AG10803 (cell line): Measurements from ENCODE around the gene ZCCHC10.
"Not testable (repeated sequence)": the region's sequence is repeated elsewhere in the genome, so short reads cannot be mapped to it uniquely, and the experiment has no call there.

Experiments
- DNase-seq: peaks from one replicate; pipeline ENCODE4 v3.0.0; 2010; ENCODE audit warnings: low read depth
- H3K4me3 ChIP-seq: 2 replicates; pipeline ENCODE4 v1.5.1; 2011; ENCODE audit warnings: mild to moderate bottlenecking, low read length, control low read depth
- TF ChIP-seq, protein P1 (sequence below): conservative IDR thresholded peaks from 2 replicates; pipeline ENCODE4 v1.5.1; 2011; ENCODE audit warnings: mild to moderate bottlenecking, low read length, control low read depth, inconsistent platforms

ZCCHC10 gene

DNA sequence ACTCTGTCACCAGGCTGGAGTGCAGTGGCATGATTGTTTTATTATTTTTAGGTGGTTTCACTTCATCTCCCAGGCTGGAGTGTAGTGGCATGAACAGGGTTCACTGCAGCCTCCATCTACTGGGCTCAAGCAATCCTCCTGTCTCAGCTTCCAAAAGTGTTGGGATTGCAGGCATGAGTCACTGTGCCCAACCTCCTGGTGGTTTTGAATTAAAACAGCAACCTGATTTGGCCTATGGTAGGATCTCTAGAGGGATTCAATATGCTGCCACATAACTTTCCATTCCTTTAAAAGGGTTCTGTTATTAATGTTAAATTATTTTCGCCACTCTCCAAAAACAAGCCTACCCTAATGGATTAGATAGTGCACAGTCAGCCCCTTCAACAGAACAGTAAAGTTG is 15.6 kb upstream of the ZCCHC10 start:
- TF ChIP-seq, protein P1, sequence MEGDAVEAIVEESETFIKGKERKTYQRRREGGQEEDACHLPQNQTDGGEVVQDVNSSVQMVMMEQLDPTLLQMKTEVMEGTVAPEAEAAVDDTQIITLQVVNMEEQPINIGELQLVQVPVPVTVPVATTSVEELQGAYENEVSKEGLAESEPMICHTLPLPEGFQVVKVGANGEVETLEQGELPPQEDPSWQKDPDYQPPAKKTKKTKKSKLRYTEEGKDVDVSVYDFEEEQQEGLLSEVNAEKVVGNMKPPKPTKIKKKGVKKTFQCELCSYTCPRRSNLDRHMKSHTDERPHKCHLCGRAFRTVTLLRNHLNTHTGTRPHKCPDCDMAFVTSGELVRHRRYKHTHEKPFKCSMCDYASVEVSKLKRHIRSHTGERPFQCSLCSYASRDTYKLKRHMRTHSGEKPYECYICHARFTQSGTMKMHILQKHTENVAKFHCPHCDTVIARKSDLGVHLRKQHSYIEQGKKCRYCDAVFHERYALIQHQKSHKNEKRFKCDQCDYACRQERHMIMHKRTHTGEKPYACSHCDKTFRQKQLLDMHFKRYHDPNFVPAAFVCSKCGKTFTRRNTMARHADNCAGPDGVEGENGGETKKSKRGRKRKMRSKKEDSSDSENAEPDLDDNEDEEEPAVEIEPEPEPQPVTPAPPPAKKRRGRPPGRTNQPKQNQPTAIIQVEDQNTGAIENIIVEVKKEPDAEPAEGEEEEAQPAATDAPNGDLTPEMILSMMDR: 0 out of 2 replicates have a peak, but pooled peaks have one; percentile 10
- H3K4me3 ChIP-seq: no peak overlapping the region
- DNase-seq: peak; percentile 33

DNA sequence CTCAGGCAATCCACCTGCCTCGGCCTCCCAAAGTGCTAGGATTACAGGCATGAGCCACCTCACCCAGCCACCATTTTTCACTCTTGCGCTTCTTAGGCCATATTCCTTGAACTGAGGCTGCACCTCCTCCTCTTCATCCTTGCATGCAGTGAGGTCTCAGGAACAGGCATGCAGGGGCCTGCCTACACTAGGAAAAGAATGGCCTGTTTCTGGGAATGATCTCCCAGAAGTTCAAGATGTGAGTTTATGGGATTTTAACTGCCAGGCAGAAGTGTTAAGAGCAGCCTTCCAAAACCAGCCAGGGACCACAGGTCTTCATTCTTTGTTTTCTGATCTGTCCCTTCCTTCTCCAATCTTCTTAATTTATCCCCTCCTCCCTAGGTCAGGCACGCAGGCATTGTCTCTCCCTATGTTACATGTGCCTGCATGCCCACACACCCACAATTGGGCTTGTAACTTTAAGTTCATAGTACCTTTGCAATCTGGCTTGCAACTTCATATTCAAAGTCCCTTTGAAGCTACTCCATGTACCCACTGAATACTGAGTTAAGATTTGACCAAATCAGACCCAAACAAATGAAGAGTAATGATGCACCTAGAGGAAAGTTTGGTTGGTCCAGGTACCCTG is 14.9 kb upstream of the ZCCHC10 start:
- TF ChIP-seq, protein P1: no peak
- H3K4me3 ChIP-seq: no peak overlapping the region
- DNase-seq: no peak

DNA sequence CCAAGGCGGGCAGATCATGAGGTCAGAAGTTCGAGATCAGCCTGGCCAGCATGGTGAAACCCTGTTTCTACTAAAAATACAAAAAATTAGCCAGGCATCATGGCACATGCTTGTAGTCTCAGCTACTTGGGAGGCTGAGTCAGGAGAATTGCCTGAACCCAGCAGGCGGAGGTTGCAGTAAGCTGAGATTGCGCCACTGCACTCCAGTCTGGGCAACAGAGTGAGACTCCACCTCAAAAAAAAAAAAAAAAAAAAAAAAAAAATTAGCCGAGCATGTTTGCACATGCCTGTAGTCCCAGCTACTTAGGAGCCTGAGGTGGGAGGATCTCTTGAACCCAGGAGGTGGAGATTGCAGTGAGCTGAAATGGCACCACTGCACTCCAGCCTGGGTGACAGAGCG is 10.3 kb upstream of the ZCCHC10 start:
- DNase-seq, H3K4me3 ChIP-seq: not testable (repeated sequence)

DNA sequence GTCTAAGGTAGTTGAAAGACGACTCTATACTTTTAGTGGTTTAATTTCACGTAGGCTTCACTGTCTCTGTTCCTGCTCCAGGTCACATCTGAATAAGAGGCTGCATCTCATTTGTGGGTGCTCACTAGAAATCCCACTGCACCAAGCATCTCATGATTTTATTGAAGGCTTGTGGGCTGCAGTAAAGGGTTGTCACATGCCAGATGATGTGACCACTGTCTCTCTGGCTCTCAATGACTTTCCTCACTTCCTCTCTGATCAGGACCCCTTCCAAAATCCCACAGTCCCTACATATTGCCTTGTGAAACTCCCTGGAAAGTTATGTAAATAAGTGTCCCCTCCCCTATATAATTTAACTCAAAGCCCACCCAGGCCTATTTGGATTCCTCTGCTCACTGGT is 8.9 kb upstream of the ZCCHC10 start:
- H3K4me3 ChIP-seq: no peak overlapping the region

DNA sequence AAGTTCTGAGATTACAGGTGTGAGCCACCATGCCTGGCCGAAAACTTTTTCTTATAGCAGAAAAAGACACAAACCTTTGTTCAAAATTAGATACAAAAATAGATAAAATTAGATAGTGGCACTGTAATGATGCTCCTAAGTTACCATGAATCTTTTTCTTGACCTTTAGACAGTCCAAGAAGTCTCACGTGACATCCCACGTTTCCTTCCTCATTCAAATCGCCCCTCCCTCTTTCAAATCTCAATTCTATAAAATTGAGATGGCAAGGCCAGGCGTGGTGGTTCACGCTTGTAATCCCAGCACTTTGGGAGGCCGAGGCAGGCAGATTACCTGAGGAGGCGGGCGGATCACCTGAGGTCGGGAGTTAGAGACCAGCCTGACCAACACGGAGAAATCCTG is 7.7 kb upstream of the ZCCHC10 start:
- DNase-seq: no peak
- TF ChIP-seq, protein P1: no peak
- no peak overlapping the region for H3K4me3 ChIP-seq

More for the DNA sequence above, 8.9 kb upstream of the ZCCHC10 start:
- TF ChIP-seq, protein P1: no peak
- no peak for DNase-seq

DNA sequence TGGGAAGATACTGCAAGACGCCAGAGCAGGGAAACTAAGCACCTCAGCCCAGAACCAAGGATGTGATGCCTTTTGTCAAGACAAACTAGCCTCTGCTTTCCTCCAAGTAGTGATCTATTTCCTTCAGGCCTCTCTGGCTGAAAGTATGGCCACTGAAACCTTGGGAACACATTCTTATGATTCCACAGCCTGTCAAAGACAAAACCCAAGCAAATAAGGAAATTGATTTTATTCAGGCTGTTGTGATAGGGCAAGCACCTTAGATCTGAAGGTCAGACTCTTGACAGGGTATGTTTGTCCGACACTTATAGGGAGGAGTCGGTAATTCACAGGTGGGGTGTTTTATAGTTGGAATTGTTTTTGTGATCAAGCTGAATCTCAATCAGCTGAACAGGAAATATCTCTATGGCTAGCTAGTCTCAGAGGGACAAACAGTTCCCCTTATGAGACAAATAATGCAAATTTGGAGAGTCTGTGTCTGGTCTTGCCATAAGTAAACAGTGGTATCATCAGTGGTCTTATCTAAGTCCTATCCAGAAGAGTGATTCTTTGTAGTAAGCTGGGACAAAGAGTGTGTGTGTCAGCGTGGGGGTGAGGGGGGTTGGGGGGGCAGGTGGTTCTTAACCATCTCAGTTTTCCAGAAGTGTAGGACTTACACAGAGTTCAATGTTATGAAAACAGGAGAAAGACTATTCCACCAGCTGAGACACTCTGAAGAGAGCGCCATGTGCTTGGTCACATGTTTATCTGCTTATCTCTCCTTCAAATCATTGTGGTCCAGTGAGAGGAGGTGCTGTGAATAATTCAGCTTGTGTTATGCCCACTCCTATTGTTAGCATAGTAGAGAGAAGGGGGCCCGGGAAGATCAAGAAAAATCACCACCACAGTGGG is 6.7 kb upstream of the ZCCHC10 start:
- TF ChIP-seq, protein P1: no peak
- DNase-seq: peak; percentile 15
- no peak overlapping the region for H3K4me3 ChIP-seq

DNA sequence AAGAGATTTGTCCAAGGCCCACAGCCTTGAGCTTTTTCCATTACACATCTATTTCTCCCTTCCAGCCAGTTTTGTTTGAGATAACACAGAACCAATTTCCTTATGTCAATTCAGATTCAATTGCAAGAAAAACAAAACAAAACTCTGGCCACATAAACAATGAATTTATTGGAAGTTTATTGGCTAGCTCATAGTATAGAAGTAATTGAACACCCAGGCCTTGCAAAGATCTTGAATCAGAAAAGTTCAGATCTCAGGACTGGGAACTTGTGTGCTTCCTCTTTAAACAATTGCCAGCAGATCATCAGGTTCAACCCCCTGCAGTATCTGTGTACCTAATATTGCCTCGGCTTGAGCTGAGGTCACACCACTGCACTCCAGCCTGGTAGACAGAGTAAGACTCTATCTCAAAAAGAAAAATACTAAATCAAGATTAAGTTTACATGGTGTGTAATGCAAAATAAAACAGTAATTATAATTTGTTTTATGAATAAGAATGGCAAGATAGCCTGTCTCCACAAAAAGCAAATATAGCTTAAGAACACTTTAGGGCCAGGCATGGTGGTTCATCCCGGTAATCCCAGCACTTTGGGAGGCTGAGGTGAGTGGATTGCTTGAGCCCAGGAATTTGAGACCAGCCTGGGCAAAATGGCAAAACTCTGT is 4.1 kb upstream of the ZCCHC10 start:
- no peak overlapping the region for H3K4me3 ChIP-seq

More for the DNA sequence above, 4.1 kb upstream of the ZCCHC10 start:
- TF ChIP-seq, protein P1: no peak
- DNase-seq: no peak
